GM21786 (cell line): ENCODE results near the gene OLA1.

Experiments
- ATAC-seq: cut with Tn5 transposase; IDR thresholded peaks from one replicate; pipeline ENCODE4 v1.9.1; 2021; ENCODE audit not compliant: unreplicated experiment

The OLA1 gene

DNA sequence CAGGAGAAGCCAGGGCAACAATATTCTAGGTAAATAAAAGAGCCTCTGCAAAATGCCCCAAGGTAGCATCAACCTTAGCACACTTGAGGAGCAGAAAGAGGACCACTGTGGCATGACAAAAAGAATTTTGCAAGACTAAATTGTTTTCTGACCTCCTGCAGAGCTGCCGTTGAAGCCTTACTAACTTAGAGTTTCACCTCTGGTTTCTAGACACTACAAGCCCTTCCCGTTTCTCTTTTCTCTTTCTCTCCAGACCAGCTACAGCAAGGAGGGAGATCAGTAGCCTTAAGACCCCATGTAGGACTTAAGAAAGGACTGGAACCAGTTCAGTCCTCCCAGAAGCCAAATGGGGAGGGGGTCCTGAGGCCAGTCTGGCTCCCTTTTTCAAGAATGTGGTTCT, 209.9 kb downstream of the OLA1 start:
- peak; percentile 39 for ATAC-seq

DNA sequence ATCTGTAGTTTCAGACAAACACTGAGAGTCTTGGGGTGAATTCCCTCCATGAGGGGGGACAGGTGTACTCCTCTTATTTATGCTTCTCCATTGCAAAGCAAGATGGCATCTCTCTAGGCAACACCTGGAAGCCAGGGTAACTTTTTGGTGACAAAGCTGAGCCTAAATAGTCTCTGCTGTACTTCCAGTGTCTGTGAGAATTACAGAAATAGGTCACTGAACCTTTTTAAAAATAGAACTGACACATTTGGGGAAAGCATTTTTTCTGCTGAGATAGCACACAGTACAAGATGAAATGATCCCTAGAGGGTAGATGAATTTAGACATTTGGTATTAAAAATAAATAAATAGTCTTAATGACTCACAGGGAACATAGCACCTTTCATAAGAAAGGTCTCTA, 211.5 kb downstream of the OLA1 start:
- ATAC-seq, result no peak

DNA sequence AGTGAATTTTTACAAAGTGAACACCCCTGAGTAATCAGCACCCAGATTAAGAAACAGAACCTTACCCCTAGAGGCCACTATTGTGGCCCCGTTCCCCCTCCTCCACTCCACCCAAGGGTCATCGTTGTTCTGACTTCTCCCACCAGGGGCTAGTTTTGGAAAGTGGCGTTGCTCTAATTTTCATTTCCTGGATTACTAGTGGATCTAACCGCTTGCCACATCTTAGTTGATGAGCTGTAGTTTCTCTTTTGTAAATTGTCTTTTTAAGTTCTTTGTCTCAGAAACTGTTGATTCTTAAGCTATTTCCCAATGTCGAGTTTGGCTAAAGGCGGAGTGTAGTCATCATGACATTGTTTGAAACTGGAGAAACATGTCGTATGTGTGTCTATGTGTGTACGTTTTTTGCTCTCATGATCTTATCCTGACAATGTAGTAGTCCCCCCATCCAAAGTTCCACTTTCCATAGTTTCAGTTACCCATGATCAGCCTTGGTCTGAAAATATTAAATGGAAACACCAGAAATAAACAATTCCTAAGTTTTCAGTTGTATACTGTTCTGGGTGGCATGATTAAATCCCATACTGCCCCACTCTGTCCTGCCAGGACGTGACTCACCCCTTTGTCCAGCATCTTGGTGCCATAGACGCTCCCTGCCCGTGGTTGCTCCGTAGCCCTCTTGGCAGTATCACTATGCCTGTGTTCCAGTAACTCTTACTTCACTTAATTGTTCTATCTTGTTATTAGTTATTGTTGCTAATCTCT, 212.2 kb downstream of the OLA1 start:
- ATAC-seq, result no peak

DNA sequence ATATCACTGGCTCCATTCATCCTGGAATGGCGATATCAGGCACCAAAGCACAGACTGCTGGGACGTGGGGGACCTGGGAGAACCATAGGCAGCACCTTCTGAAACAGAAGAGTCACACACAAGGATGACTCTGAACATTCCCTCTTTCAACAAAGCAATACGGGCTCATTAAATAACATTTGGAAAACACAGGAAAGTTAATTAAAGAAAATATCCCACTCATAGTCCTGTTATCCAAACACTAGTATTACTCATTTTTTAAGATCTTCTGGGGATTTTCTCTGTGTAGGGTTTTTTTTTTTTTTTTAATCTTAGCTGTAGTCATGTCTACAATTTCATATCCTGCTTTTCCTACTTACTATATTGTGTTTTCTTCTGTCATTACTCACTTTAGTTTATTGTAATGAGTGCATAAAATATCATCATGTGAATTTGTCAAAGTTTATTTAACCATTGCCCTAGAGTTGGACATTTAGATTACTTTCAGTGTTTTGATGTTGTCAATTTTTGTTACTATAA, 213.2 kb downstream of the OLA1 start:
- no peak for ATAC-seq

DNA sequence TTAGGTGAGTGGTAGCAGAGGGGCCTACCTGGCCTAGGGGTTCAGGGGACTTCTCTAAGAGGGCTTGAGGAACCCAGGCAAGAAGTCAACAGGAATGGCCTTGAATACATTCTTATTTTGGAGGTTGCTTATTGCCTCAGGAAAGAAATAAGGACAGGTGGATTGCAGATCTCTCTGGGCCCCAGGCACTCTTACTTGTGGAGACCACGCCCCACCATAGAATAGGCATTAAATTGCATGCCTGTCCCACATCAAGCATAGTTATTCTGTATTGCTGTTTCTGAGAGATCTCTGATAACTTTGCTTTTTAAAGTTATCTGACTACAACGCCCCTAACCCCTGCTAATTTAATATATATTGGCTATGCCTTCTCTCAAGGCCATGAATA, 215.2 kb downstream of the OLA1 start:
- ATAC-seq, result no peak

DNA sequence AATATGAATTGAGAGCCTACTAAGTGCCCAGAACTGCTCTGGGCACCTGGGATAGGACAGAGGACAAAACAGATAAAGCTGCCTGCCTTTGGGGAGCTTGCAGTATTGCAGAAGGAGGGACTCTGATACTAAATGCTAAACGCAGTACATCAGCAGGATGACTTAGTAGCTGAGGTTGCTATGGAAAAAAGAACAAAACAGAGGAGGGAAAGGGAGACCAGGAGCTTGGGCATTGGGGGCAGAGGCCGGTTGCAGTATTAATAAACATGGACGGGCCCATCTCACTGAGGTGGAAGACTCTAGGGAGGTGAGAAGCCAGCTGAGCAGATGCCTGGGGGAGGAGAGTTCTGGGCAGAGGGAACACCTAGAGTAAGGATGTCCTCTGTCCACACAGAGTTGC, 217.1 kb downstream of the OLA1 start:
- no peak for ATAC-seq

DNA sequence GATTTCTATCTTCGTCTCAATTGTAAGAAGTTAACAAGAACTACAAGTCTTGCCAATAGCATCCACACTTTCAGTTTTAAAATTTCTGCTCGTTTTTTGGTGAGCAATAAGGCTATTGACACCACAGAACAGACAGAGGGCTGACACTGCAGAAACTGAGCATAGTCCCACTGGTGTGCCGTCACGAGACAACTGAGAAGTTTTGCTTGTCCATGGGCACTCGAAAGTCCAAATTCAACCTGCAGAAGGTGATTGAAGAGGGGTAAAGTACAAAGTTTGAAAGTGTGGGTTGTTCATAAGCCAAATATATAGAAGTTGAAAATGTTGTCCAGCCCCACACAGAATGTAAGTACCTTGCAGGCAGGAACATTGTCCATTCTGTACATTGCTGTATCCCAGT, 219.4 kb downstream of the OLA1 start:
- no peak for ATAC-seq

DNA sequence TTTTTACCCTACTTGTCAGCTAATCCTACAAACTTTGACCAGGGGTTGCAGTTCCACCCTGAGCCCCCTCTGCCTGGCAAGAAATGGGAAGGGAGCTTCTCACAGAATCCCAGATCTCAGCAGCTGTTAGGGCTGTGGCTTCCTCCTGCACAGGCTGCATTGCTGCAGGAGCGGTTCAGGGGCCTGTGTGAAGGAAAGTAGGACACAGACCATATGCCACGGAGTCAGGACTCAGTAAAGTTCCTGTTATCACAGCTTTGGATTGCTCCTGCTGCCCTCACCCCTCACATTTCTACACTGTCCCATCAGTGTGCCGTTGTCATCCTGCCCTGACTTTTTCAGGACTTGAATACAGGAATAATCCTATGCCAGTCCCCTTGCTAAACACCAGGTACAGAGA, 220.4 kb downstream of the OLA1 start:
- ATAC-seq, result no peak

DNA sequence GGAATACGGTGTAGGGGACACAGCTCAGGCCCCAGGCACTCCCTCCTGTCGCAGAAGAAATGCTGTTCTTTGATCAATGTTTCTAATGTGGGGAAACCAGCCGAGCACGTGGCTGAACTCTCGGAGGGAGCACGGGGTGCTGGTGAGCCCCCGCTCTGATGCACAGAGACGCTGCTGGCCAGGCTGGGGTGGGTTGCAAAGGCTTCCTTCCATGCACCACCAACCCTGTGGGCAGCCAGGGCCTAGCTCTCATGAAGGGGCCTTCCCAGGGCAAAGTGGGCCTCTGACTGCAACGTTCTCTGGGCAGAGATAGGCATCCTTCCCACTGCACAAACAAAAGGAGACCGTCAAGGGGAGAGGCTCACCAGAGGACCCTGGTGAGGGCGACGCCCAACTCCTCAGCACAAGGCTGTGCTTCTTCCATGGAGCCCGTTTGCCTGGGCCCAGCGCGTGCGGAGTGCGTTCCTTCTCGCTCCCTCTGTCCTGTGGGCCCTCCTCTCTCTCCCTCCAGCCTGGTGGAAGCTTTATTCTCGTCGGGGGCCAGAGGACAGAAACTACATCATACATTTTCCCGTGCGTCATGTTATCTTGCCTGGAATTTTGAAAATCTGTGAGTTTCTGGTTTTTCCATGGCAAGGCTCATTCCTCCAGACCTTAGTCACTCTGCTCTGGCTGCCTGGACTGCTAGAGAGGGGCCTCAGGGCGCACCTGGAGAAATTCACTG, 222.0 kb downstream of the OLA1 start:
- no peak for ATAC-seq

DNA sequence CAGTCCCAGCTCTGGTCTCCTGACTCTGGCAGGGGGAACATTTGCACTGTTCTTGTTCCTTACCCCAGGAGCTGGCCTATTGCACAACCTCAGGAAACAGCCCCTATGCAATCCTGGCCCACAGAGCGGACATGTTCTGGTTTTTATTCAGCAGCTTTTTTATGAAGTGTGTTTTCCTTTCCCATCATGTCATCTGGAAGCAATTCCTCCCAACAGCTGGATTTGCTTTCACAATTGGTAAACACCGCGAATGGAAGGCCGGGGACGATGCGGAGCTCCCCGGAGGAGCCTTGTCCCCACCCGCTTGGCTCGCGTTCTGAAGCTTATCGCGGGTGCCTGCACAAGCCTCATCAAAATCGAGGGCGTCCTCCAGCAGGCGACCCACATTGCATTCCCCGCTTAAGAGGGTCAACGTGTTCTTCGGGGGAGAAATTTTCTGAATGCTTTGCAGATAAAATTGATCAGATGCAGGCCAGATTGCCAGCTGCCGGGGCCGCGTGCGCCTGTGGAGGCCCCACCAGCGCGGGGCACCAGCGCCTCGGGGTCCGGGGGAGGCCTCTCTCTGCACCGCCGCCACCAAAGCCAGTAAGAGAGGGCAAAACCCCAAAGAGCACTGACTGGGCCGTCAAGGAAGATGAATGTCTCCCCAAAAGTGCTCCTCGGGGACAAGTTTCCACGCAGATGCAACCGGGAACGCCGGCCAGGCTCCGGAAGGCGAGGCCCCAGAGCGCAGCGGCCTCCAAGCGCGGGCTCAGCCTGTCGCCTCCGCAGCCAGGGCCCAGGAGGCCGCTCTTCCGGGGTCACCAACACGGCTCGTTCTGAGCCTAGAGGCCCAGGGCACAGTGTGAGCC, 222.8 kb downstream of the OLA1 start:
- ATAC-seq, result no peak

DNA sequence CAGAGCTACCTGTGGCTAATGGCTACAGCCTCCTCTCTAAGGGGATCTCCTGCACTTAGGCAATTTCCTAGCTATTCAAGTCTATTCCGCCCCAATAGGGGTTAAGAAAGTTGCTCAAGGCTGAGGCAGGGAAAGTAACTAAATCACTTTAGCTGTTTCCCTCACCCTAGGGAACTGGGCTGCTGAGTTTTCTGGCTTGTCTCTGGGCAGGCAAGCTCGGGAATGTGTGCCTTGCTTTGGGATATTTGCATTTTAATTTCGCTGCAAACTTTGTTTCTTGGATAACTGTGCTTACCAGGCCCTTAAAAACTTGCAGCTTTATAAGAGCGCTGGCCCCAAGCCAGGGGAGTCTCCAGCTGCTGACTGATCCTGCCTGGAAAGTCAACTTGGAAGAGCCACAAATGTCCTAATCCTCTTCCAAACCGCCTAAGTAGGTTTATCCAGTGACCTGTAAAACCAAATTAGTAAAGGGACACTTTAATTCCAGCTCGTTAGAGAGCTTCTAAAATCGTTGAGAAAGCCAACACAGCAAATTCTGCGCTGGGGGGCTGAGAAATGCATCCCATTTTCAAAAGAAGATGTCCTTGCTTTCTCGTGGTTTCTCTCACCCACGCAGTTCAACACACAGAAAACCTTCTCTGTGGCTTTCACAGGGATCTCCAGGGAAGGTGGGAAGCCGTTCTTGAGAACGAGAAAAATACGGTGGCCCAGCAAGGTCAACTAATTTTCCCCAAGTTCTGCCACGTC, 223.6 kb downstream of the OLA1 start:
- no peak for ATAC-seq

DNA sequence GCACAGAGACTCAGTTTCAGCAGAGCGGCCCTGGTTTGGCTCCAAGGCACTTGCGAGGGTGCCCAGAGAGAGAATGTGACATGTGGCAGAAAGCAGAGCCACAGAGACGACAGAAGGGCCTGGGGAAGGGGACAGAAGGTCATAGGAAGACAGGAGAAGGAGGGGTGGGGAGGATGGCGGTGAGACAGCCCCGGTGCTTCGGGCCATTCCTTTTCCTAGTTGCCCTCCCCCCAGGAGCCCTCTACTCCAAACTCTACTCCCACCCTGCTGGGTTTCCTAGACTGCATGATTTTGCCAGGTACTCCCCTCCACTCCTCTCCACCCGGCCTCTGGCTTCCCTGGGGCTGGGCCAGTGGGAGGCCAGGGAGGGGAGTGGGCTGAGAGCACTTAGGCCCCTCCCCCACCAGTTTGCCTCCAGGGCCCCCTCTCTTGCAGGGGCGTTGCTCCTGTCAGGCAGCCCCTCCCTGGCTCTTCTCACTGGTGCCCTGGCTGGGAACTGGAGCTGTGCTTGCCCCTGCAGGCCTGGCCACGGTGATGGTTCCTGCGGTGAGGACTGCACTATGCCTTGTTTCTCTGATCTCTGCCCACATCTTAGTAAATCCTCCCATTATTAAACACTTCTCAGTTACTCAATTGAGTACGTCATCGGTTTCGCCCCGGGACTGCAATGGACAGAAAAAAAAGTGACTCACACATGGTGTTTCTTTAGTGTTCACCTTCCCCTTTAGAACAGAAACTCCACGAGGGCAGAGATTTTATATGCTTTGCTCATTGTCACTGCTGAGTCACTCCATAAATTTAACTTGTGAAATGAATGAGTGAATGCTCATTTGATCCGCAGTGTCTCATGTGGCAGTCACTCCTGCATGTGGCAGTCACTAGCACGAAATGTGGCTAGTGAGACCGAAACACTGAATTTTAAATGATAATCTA, 224.5 kb downstream of the OLA1 start:
- ATAC-seq, result no peak
